ENCODE measurements around the gene TMCC3. TPM values are rescaled to one million over a fixed set of nuclear protein-coding genes. Genes with fewer than 3 reads are reported as not detected.

The TMCC3 gene
- total RNA-seq, 1 experiment from 2014 or later: 2.1 TPM

GRCh38 chr12:94592080-94592479 lies 58.3 kb downstream of the TMCC3 start:
- intact Hi-C loops (cut with micrococcal nuclease; ENCODE audit: unreplicated experiment): no loop called here
- Mint-ChIP-seq H3K36me3 (ENCODE audit: insufficient read depth, unreplicated experiment) (no peaks in the 10 kb centered on the region), H3K4me3 (ENCODE audit: unreplicated experiment) (no peak overlapping the region), H3K27ac (ENCODE audit: unreplicated experiment) (no peak overlapping the region), H3K27me3 (ENCODE audit: insufficient read depth, unreplicated experiment) (no peaks in the 10 kb centered on the region), H3K9me3 (ENCODE audit: unreplicated experiment) (no peaks in the 10 kb centered on the region), H3K4me1 (ENCODE audit: low read depth, unreplicated experiment) (no peaks in the 10 kb centered on the region)
- no peak for TF ChIP-seq CTCF (IDR thresholded peaks at IDR 0.05; ENCODE audit: insufficient read depth in 1 of 2, low read depth in 1 of 2, low read length in 1 of 2, severe bottlenecking in 1 of 2, unreplicated experiment in 1 of 2)
- no peaks in the 10 kb centered on the region for H3K4me1 ChIP-seq
- no peaks in the 10 kb centered on the region for H3K9me3 ChIP-seq
- no peaks in the 10 kb centered on the region for H3K27me3 ChIP-seq (replicated peaks; ENCODE audit: control insufficient read depth, insufficient read depth, low read length)
- ChIA-PET POLR2A (no interaction called here), CTCF (no interaction called here)
- H3K4me3 ChIP-seq (ENCODE audit: low read depth, low read length): no peak overlapping the region
- DNase-seq: no peak
- no peaks in the 10 kb centered on the region for H3K36me3 ChIP-seq (ENCODE audit: control insufficient read depth, insufficient read depth, low read length)
- BruUV-seq (replicated peaks): no TSS peak

GRCh38 chr12:94590428-94590827 lies 59.9 kb downstream of the TMCC3 start:
- Histone ChIP-seq H3K27me3 (replicated peaks; ENCODE audit: control insufficient read depth, insufficient read depth, low read length) (no peaks in the 10 kb centered on the region), H3K9me3 (no peaks in the 10 kb centered on the region), H3K4me1 (no peaks in the 10 kb centered on the region), H3K36me3 (ENCODE audit: control insufficient read depth, insufficient read depth, low read length) (no peaks in the 10 kb centered on the region), H3K4me3 (ENCODE audit: low read depth, low read length) (no peak overlapping the region)
- CTCF ChIA-PET: interaction anchor here (0.7 kb wide), 1 partner anchor 20 kb away, joined by 7 read pairs; no protein-coding TSS in a partner anchor
- Mint-ChIP-seq H3K27me3 (ENCODE audit: insufficient read depth, unreplicated experiment) (no peaks in the 10 kb centered on the region), H3K27ac (ENCODE audit: unreplicated experiment) (no peak overlapping the region), H3K4me3 (ENCODE audit: unreplicated experiment) (no peak overlapping the region), H3K4me1 (ENCODE audit: low read depth, unreplicated experiment) (peaks cover 4% of the 10 kb centered on the region), H3K9me3 (ENCODE audit: unreplicated experiment) (no peaks in the 10 kb centered on the region), H3K36me3 (ENCODE audit: insufficient read depth, unreplicated experiment) (no peaks in the 10 kb centered on the region)
- DNase-seq: no peak
- TF ChIP-seq CTCF (IDR thresholded peaks at IDR 0.05; ENCODE audit: insufficient read depth in 1 of 2, low read depth in 1 of 2, low read length in 1 of 2, severe bottlenecking in 1 of 2, unreplicated experiment in 1 of 2): no peak
- intact Hi-C loops (cut with micrococcal nuclease; ENCODE audit: unreplicated experiment): no loop called here
- POLR2A ChIA-PET: no interaction called here
- no TSS peak for BruUV-seq (replicated peaks)

- H3K9me3 Mint-ChIP-seq (ENCODE audit: unreplicated experiment): no peaks in the 10 kb centered on the region
- intact Hi-C loops (cut with micrococcal nuclease; ENCODE audit: unreplicated experiment): no loop called here
Measured at GRCh38 chr12:94589591-94590001, 60.8 kb downstream of the TMCC3 start.

More at GRCh38 chr12:94589591-94590001, 60.8 kb downstream of the TMCC3 start:
- Histone ChIP-seq H3K4me1 (no peaks in the 10 kb centered on the region), H3K4me3 (ENCODE audit: low read depth, low read length) (no peak overlapping the region), H3K9me3 (no peaks in the 10 kb centered on the region), H3K27me3 (replicated peaks; ENCODE audit: control insufficient read depth, insufficient read depth, low read length) (no peaks in the 10 kb centered on the region), H3K36me3 (ENCODE audit: control insufficient read depth, insufficient read depth, low read length) (no peaks in the 10 kb centered on the region)
- no TSS peak for BruUV-seq (replicated peaks)
- no peak for DNase-seq
- Mint-ChIP-seq H3K4me3 (ENCODE audit: unreplicated experiment) (no peak overlapping the region), H3K27me3 (ENCODE audit: insufficient read depth, unreplicated experiment) (no peaks in the 10 kb centered on the region), H3K27ac (ENCODE audit: unreplicated experiment) (no peak overlapping the region), H3K4me1 (ENCODE audit: low read depth, unreplicated experiment) (peaks cover 4% of the 10 kb centered on the region), H3K36me3 (ENCODE audit: insufficient read depth, unreplicated experiment) (no peaks in the 10 kb centered on the region)
- POLR2A ChIA-PET: no interaction called here
- CTCF ChIA-PET: no interaction called here
- no peak for TF ChIP-seq CTCF (IDR thresholded peaks at IDR 0.05; ENCODE audit: insufficient read depth in 1 of 2, low read depth in 1 of 2, low read length in 1 of 2, severe bottlenecking in 1 of 2, unreplicated experiment in 1 of 2)

All from Caco-2 (cell line).